K562 (cell line): ENCODE data around the gene GPHN. TPM values are rescaled to one million over a fixed set of nuclear protein-coding genes. Genes with fewer than 3 reads are reported as not detected.

Source experiments
- ATAC-seq: fragments of 200-7000 bp; cut with Tn5 transposase; 3 replicates; pipeline ENCODE4 v1.9.1; 2020; ENCODE audit warnings: moderate library complexity
- BruUV-seq: library from RNA; stranded (reverse); fragments of 400-500 nt; replicated peaks from 2 replicates; lab custom pipeline; 2021; lab: Mats Ljungman, UMichigan
- CTCF ChIA-PET: fragments of 300-600 bp; formaldehyde crosslinking; extraction: SDS; loops from one replicate; lab custom pipeline; 2021; ENCODE audit warnings: low intra/inter-chr PET ratio; lab: Yijun Ruan, JAX
- POLR2A ChIA-PET: fragments of 300-600, 350-650 bp; sonication (Branson Sonifier 250); formaldehyde crosslinking; extraction: SDS; loops from one replicate; lab custom pipeline; 2021; ENCODE audit warnings: antibody characterized with exemption, inconsistent platforms; lab: Yijun Ruan, JAX
- DNase-seq, 4 experiments: peaks; one replicate each; pipeline versions ENCODE4 v3.0.0 to v3.0.0-alpha.2; 2011 to 2018; ENCODE audit warnings: low spot score in 3 of 4, mixed read lengths in 3 of 4; ENCODE audit errors: extremely low read depth in 1 of 4
- FAIRE-seq: peaks from 2 replicates; lab custom pipeline; 2011; peaks lifted over from hg19 to GRCh38; lab: Jason Lieb, UNC
- H2AFZ ChIP-seq: 2 replicates; pipeline ENCODE4 v1.6.0; 2011; ENCODE audit warnings: low read depth, low read length, control low read depth, inconsistent platforms
- H3K27ac ChIP-seq: fragments of 200-600 bp; 3 replicates; pipeline ENCODE4 v1.8.0; 2011; ENCODE audit warnings: low read depth, mild to moderate bottlenecking, control low read depth, inconsistent platforms, low read length, moderate library complexity, mixed read lengths; ENCODE audit errors: extremely low read depth
- H3K27me3 ChIP-seq, 2 experiments: fragments of 300-600 bp in 1 of 2; 2 replicates in 1 of 2; 3 replicates in 1 of 2; pipeline versions ENCODE4 v1.6.0 to v1.8.0; 2011; ENCODE audit warnings: inconsistent platforms in 2 of 2, low read length in 2 of 2, mild to moderate bottlenecking in 1 of 2, mixed read lengths in 1 of 2, moderate library complexity in 1 of 2; ENCODE audit not compliant: control insufficient read depth in 2 of 2, insufficient read depth in 2 of 2
- H3K36me3 ChIP-seq: fragments of 300-600 bp; 3 replicates; pipeline ENCODE4 v1.8.0; 2011; ENCODE audit warnings: mild to moderate bottlenecking, low read length, inconsistent platforms; ENCODE audit not compliant: control insufficient read depth, insufficient read depth
- H3K4me1 ChIP-seq, 2 experiments: fragments of 200-600 bp in 1 of 2; replicated peaks in 1 of 2; 2 replicates in 1 of 2; 3 replicates in 1 of 2; pipeline versions ENCODE4 v1.5.1 to v1.8.0; 2011; ENCODE audit warnings: inconsistent platforms in 2 of 2, low read length in 2 of 2, mild to moderate bottlenecking in 1 of 2, mixed read lengths in 1 of 2, moderate library complexity in 1 of 2; ENCODE audit not compliant: control insufficient read depth in 2 of 2, insufficient read depth in 2 of 2
- H3K4me2 ChIP-seq: 2 replicates; pipeline ENCODE4 v1.6.1; 2011; ENCODE audit warnings: low read length, control low read depth, inconsistent platforms, mixed read lengths; ENCODE audit not compliant: insufficient read depth
- H3K4me3 ChIP-seq: fragments of 200-600 bp; sonication (generic), shearing (Covaris generic); 2 replicates; pipeline ENCODE4 v1.5.1; 2016; ENCODE audit warnings: control low read depth, inconsistent platforms
- H3K79me2 ChIP-seq: fragments of 200-600 bp; 3 replicates; pipeline ENCODE4 v1.8.0; 2011; ENCODE audit warnings: low read length, inconsistent platforms; ENCODE audit not compliant: control insufficient read depth, insufficient read depth
- H3K9ac ChIP-seq, 2 experiments: 2 replicates each; pipeline versions ENCODE4 v1.6.0 to v1.6.1; 2011; ENCODE audit warnings: low read depth in 2 of 2, low read length in 2 of 2, control low read depth in 1 of 2, inconsistent platforms in 1 of 2, mild to moderate bottlenecking in 1 of 2, mixed read lengths in 1 of 2; ENCODE audit not compliant: insufficient read depth in 1 of 2
- H3K9me1 ChIP-seq: one replicate; pipeline ENCODE4 v1.6.0; 2011; ENCODE audit warnings: inconsistent platforms, mild to moderate bottlenecking, low read length, moderate library complexity; ENCODE audit not compliant: control insufficient read depth, insufficient read depth
- H3K9me3 ChIP-seq: replicated peaks from 2 replicates; pipeline ENCODE4 v1.5.1; 2011; ENCODE audit warnings: low read depth, low read length, inconsistent platforms; ENCODE audit not compliant: control insufficient read depth, insufficient read depth
- H4K20me1 ChIP-seq: replicated peaks from 2 replicates; pipeline ENCODE4 v1.6.1; 2011; ENCODE audit warnings: low read length, inconsistent platforms, mixed read lengths; ENCODE audit not compliant: control insufficient read depth, insufficient read depth
- E2F4 ChIP-seq: sonication (generic); formaldehyde crosslinking; IDR thresholded peaks from 2 replicates; pipeline ENCODE4 v1.8.0; 2022; ENCODE audit warnings: mild to moderate bottlenecking, low read depth, missing genetic modification reagents
- FOXK1 ChIP-seq: sonication (generic); formaldehyde crosslinking; IDR thresholded peaks from 2 replicates; pipeline ENCODE4 v1.8.0; 2022; ENCODE audit warnings: missing genetic modification reagents, mild to moderate bottlenecking, borderline replicate concordance
- GABPB2 ChIP-seq: fragments of 250-450 bp; sonication (Bioruptor Pico); conservative IDR thresholded peaks from 2 replicates; pipeline ENCODE4 v1.5.1; 2021; ENCODE audit warnings: mild to moderate bottlenecking
- HDAC6 ChIP-seq: IDR thresholded peaks from 2 replicates; pipeline ENCODE4 v1.6.1; 2012; ENCODE audit warnings: low read depth, mild to moderate bottlenecking, control low read depth, inconsistent platforms, low read length, moderate library complexity
- NR1H2 ChIP-seq: sonication (generic); formaldehyde crosslinking; IDR thresholded peaks from 2 replicates; pipeline ENCODE4 v1.4.0; 2020; ENCODE audit warnings: mild to moderate bottlenecking, missing genetic modification reagents
- NR4A1 ChIP-seq, 2 experiments: fragments of 250-450 bp in 1 of 2; fragments of 450-650 bp in 1 of 2; sonication (Bioruptor Pico) in 1 of 2; IDR thresholded peaks; 2 replicates each; pipeline versions ENCODE4 v1.4.0 to v1.6.1; 2016 to 2020; ENCODE audit warnings: mild to moderate bottlenecking in 2 of 2, missing compliant biosample characterization in 1 of 2, missing genetic modification characterization in 1 of 2, moderate library complexity in 1 of 2
- NRF1 ChIP-seq, 2 experiments: fragments of 450-650 bp; IDR thresholded peaks in 1 of 2; conservative IDR thresholded peaks in 1 of 2; 2 replicates each; pipeline ENCODE4 v1.6.1; 2014; ENCODE audit warnings: mild to moderate bottlenecking in 2 of 2
- PHB ChIP-seq: fragments of 250-450 bp; sonication (Bioruptor Pico); IDR thresholded peaks from 2 replicates; pipeline ENCODE4 v1.5.0; 2021
- SAFB ChIP-seq: fragments of 200-400 bp; formaldehyde crosslinking; IDR thresholded peaks from 2 replicates; pipeline ENCODE4 v1.6.1; 2017; ENCODE audit warnings: low read depth, low read length, borderline replicate concordance
- SMARCA5 ChIP-seq: fragments of 450-650 bp; IDR thresholded peaks from 2 replicates; pipeline ENCODE4 v1.6.1; 2016
- XRCC3 ChIP-seq: fragments of 450-650 bp; IDR thresholded peaks from 2 replicates; pipeline ENCODE4 v1.6.1; 2017; ENCODE audit warnings: mild to moderate bottlenecking, moderate library complexity
- ZBTB2 ChIP-seq: fragments of 450-650 bp; IDR thresholded peaks from 2 replicates; pipeline ENCODE4 v1.6.1; 2016; ENCODE audit warnings: antibody characterized with exemption
- ZNF12 ChIP-seq: sonication (generic); formaldehyde crosslinking; IDR thresholded peaks from 2 replicates; pipeline ENCODE4 v1.4.0; 2020; ENCODE audit warnings: mild to moderate bottlenecking, missing genetic modification reagents
- ZNF431 ChIP-seq: sonication (generic); formaldehyde crosslinking; IDR thresholded peaks from 2 replicates; pipeline ENCODE4 v1.8.0; 2022; ENCODE audit warnings: mild to moderate bottlenecking, missing genetic modification reagents
- ZNF583 ChIP-seq: fragments of 250-450 bp; sonication (Bioruptor Pico); IDR thresholded peaks from 2 replicates; pipeline ENCODE4 v1.4.0; 2020
- WGBS: fragments of 100-300 bp; shearing (Covaris generic); methylation state at CpG from one replicate; pipeline ENCODE4 v1.1.6; 2016; ENCODE audit warnings: low coverage, mixed read lengths; ENCODE audit not compliant: insufficient coverage; ENCODE audit errors: missing lambda C conversion rate; 5-methylcytosine and 5-hydroxymethylcytosine counted together
- in situ Hi-C: fragments of 300-500 bp; cut with MboI; formaldehyde crosslinking; loops from 4 replicates; pipeline ENCODE4 v1.15.0; 2018; ENCODE audit warnings: inconsistent platforms, mixed read lengths
- intact Hi-C: fragments of 100-400 bp; cut with micrococcal nuclease; formaldehyde crosslinking; loops from 2 replicates; pipeline ENCODE4 v1.14.2; 2022
- polyA plus RNA-seq, 8 experiments: library from polyadenylated mRNA; depleted of rRNA in 4 of 8; stranded (reverse) in 5 of 8; unstranded in 3 of 8; fragments of >200 nt; fragmentation: Nextera tagmentation in 2 of 8; fragmentation: Illumina TruSeq in 1 of 8; extraction: Ambion mirVana in 2 of 8; extraction: Trizol in 1 of 8; gene quantifications; 2 replicates each; pipeline versions ENCODE4 v1.2.1 to v1.2.3, GENCODE V29; 2011 to 2014; ENCODE audit warnings: inconsistent platforms in 1 of 8, missing spikeins in 1 of 8
- total RNA-seq, 7 experiments: library from RNA; depleted of rRNA in 6 of 7; stranded (reverse); fragments of >200 nt in 6 of 7; fragmentation: Illumina TruSeq in 2 of 7; extraction: Trizol in 2 of 7; gene quantifications; 2 replicates each; pipeline versions ENCODE4 v1.2.1 to v1.2.3, GENCODE V29; 2011 to 2021; ENCODE audit warnings: low replicate concordance in 1 of 7
- TF ChIP-seq, protein P1 (sequence below): fragments of 450-650 bp; IDR thresholded peaks from 2 replicates; pipeline ENCODE4 v1.7.1; 2018; ENCODE audit warnings: mild to moderate bottlenecking, low read depth; ENCODE audit not compliant: partially characterized antibody
- TF ChIP-seq, protein P2 (sequence below): IDR thresholded peaks from 2 replicates; pipeline ENCODE4 v1.6.1; 2014; ENCODE audit warnings: antibody characterized with exemption

Gene GPHN
- total and polyA plus RNA-seq, 9 of the 15 experiments (the other 6 are each of a cell fraction or from before 2014, with no cell fraction given): 5.9 to 16.0 (median 11.4) TPM

DNA sequence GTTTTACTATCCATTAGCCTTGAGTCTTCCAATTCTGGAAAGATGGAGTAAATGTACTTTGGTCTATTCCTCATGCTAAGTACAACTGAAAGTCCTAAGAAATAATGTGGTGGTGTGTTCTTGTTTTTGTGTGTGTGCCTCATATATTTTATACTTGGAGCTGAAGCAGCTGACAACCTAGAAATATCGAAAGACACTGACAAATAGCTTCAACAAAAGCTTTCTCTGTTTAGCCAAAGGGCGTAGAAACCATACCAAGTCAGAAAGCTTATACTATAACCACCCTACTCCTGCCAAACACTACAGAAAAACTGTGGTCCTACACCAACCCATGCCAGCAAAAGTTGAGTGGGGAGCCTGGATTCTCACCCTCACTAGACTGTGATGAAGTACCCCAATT is 188.4 kb downstream of the GPHN start (continued):
- TF ChIP-seq ZBTB2: no peak
- no peak for TF ChIP-seq PHB (CRISPR knock-in tag)
- TF ChIP-seq ZNF431 (CRISPR knock-in tag): no peak
- TF ChIP-seq ZNF583 (CRISPR knock-in tag): no peak

DNA sequence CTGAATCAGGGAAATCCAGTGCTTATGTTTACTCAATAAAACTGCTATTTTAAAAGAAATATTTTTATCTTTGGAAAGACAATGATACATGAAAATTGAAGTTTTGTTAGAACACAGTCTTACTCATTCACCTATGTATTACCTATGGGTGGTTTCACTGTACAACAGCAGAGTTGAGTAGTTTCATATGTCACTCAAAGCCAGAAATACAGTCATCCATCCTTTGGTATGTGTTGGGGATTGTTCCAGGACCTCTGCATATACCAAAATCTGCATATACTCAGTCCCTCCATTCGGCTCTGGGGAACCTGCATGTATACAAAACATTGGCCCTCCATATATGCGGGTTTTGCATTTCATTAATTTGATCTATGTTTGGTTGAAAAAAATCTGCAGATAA is 190.6 kb downstream of the GPHN start:
- POLR2A ChIA-PET: no interaction called here
- 65% methylated on average over 2 of the region's 2 CpGs for WGBS
- H3K4me2 ChIP-seq: no peak overlapping the region
- H3K4me3 ChIP-seq: no peak overlapping the region
- FAIRE-seq (no peak), ATAC-seq (no peak), DNase-seq (no peak)
- no peaks in the 10 kb centered on the region for H3K36me3 ChIP-seq
- H3K79me2 ChIP-seq: no peaks in the 10 kb centered on the region
- no peaks in the 10 kb centered on the region for H3K27me3 ChIP-seq
- H3K9ac ChIP-seq: no peak overlapping the region
- in situ Hi-C loops: no loop called here
- H3K9me3 ChIP-seq: 0 out of 2 replicates have a peak, but pooled peaks cover 4% of the 10 kb centered on the region
- no peaks in the 10 kb centered on the region for H3K9me1 ChIP-seq
- no TSS peak for BruUV-seq
- CTCF ChIA-PET: no interaction called here
- intact Hi-C loops: no loop called here
- no peak overlapping the region for H2AFZ ChIP-seq
- no peak overlapping the region for H3K27ac ChIP-seq
- H3K4me1 ChIP-seq: no peaks in the 10 kb centered on the region
- no peaks in the 10 kb centered on the region for H4K20me1 ChIP-seq
- no peak for TF ChIP-seq GABPB2 (CRISPR knock-in tag)
- no peak for TF ChIP-seq NR4A1 (CRISPR knock-in tag; IDR thresholded peaks at IDR 0.05)
- no peak for TF ChIP-seq NR4A1 (tag; IDR thresholded peaks at IDR 0.05)
- TF ChIP-seq SAFB: no peak
- TF ChIP-seq, protein P1, sequence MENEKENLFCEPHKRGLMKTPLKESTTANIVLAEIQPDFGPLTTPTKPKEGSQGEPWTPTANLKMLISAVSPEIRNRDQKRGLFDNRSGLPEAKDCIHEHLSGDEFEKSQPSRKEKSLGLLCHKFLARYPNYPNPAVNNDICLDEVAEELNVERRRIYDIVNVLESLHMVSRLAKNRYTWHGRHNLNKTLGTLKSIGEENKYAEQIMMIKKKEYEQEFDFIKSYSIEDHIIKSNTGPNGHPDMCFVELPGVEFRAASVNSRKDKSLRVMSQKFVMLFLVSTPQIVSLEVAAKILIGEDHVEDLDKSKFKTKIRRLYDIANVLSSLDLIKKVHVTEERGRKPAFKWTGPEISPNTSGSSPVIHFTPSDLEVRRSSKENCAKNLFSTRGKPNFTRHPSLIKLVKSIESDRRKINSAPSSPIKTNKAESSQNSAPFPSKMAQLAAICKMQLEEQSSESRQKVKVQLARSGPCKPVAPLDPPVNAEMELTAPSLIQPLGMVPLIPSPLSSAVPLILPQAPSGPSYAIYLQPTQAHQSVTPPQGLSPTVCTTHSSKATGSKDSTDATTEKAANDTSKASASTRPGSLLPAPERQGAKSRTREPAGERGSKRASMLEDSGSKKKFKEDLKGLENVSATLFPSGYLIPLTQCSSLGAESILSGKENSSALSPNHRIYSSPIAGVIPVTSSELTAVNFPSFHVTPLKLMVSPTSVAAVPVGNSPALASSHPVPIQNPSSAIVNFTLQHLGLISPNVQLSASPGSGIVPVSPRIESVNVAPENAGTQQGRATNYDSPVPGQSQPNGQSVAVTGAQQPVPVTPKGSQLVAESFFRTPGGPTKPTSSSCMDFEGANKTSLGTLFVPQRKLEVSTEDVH: no peak
- TF ChIP-seq, protein P2, sequence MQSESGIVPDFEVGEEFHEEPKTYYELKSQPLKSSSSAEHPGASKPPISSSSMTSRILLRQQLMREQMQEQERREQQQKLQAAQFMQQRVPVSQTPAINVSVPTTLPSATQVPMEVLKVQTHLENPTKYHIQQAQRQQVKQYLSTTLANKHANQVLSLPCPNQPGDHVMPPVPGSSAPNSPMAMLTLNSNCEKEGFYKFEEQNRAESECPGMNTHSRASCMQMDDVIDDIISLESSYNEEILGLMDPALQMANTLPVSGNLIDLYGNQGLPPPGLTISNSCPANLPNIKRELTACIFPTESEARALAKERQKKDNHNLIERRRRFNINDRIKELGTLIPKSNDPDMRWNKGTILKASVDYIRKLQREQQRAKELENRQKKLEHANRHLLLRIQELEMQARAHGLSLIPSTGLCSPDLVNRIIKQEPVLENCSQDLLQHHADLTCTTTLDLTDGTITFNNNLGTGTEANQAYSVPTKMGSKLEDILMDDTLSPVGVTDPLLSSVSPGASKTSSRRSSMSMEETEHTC: no peak
- no peak for TF ChIP-seq NR1H2
- TF ChIP-seq FOXK1 (CRISPR knock-in tag): no peak
- TF ChIP-seq XRCC3: no peak
- no peak for TF ChIP-seq HDAC6
- TF ChIP-seq E2F4: no peak
- TF ChIP-seq ZNF12 (CRISPR knock-in tag): no peak
- TF ChIP-seq SMARCA5: no peak
- TF ChIP-seq NRF1 (conservative IDR thresholded peaks at IDR 0.05 in 1 of 2, IDR thresholded peaks at IDR 0.05 in 1 of 2): no peak
